Measurements from ENCODE around the gene GFRA4. TPM values are rescaled to one million over a fixed set of nuclear protein-coding genes. Genes with fewer than 3 reads are reported as not detected.

The GFRA4 gene
- total RNA-seq, 1 experiment from 2014 or later, result not detected

DNA sequence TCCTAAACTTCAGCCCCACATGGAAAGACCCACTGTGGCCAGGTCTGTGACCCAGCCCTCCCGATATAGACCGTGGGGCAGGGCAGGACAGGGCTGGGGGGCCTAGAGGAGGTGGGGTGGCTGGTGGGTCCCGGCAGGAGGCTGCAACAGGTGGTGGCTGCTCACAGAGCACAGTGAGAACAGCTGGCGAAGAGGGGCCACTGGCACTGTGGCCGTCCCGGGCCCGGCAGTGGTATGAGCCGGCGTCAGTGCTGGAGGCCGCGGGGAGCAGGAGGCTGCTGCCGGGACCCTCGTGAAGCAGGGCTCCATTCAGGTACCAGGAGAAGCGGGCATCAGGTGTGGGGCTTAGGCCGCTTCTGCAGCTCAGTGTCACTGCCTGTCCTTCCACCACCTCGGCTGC is 35.8 kb upstream of the GFRA4 start (continued):
- TF ChIP-seq, protein P1, sequence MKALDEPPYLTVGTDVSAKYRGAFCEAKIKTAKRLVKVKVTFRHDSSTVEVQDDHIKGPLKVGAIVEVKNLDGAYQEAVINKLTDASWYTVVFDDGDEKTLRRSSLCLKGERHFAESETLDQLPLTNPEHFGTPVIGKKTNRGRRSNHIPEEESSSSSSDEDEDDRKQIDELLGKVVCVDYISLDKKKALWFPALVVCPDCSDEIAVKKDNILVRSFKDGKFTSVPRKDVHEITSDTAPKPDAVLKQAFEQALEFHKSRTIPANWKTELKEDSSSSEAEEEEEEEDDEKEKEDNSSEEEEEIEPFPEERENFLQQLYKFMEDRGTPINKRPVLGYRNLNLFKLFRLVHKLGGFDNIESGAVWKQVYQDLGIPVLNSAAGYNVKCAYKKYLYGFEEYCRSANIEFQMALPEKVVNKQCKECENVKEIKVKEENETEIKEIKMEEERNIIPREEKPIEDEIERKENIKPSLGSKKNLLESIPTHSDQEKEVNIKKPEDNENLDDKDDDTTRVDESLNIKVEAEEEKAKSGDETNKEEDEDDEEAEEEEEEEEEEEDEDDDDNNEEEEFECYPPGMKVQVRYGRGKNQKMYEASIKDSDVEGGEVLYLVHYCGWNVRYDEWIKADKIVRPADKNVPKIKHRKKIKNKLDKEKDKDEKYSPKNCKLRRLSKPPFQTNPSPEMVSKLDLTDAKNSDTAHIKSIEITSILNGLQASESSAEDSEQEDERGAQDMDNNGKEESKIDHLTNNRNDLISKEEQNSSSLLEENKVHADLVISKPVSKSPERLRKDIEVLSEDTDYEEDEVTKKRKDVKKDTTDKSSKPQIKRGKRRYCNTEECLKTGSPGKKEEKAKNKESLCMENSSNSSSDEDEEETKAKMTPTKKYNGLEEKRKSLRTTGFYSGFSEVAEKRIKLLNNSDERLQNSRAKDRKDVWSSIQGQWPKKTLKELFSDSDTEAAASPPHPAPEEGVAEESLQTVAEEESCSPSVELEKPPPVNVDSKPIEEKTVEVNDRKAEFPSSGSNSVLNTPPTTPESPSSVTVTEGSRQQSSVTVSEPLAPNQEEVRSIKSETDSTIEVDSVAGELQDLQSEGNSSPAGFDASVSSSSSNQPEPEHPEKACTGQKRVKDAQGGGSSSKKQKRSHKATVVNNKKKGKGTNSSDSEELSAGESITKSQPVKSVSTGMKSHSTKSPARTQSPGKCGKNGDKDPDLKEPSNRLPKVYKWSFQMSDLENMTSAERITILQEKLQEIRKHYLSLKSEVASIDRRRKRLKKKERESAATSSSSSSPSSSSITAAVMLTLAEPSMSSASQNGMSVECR (CRISPR knock-in tag; IDR thresholded peaks at IDR 0.05; ENCODE audit: borderline replicate concordance), result no peak
- TF ChIP-seq CDX4 (CRISPR knock-in tag; IDR thresholded peaks at IDR 0.05; ENCODE audit: borderline replicate concordance), result no peak
- TF ChIP-seq RORB (CRISPR knock-in tag; IDR thresholded peaks at IDR 0.05), result no peak
- no peak for TF ChIP-seq GRHL2 (CRISPR knock-in tag; IDR thresholded peaks at IDR 0.05; ENCODE audit: insufficient replicate concordance, severe bottlenecking)

GRCh38 chr20:3698591-3699001 is 35.4 kb upstream of the GFRA4 start:
- DNase-seq (ENCODE audit: low spot score) (no peak), ATAC-seq (no peak)
- ChIA-PET POLR2A (no interaction called here), CTCF (interaction anchor here (5.5 to 8.0 kb wide), 3 partner anchors 12 to 52 kb away, joined by 46 to 70 read pairs (median 47); no protein-coding TSS in a partner anchor)
- Mint-ChIP-seq H3K4me3 (no peak overlapping the region), H3K4me1 (no peaks in the 10 kb centered on the region), H3K36me3 (no peaks in the 10 kb centered on the region), H3K9me3 (no peaks in the 10 kb centered on the region), H3K27ac (no peak overlapping the region), H3K27me3 (ENCODE audit: low read depth) (no peaks in the 10 kb centered on the region)
- no peak for TF ChIP-seq GRHL2 (CRISPR knock-in tag; IDR thresholded peaks at IDR 0.05; ENCODE audit: insufficient replicate concordance, severe bottlenecking)
- TF ChIP-seq MXD4 (CRISPR knock-in tag; IDR thresholded peaks at IDR 0.05; ENCODE audit: borderline replicate concordance), result no peak
- no peak for TF ChIP-seq MLX (CRISPR knock-in tag; IDR thresholded peaks at IDR 0.05)
- TF ChIP-seq SOX15 (CRISPR knock-in tag; IDR thresholded peaks at IDR 0.05), result no peak
- no peak for TF ChIP-seq NFYB (CRISPR knock-in tag; conservative IDR thresholded peaks at IDR 0.05; ENCODE audit: low read depth)
- TF ChIP-seq ATF3 (CRISPR knock-in tag; conservative IDR thresholded peaks at IDR 0.05), result no peak
- TF ChIP-seq AFF4 (CRISPR knock-in tag; IDR thresholded peaks at IDR 0.05; ENCODE audit: borderline replicate concordance), result no peak
- TF ChIP-seq FOXP1 (CRISPR knock-in tag; IDR thresholded peaks at IDR 0.05; ENCODE audit: borderline replicate concordance), result no peak
- TF ChIP-seq, protein P2, sequence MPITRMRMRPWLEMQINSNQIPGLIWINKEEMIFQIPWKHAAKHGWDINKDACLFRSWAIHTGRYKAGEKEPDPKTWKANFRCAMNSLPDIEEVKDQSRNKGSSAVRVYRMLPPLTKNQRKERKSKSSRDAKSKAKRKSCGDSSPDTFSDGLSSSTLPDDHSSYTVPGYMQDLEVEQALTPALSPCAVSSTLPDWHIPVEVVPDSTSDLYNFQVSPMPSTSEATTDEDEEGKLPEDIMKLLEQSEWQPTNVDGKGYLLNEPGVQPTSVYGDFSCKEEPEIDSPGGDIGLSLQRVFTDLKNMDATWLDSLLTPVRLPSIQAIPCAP (CRISPR knock-in tag; IDR thresholded peaks at IDR 0.05), result no peak
- TF ChIP-seq USF1 (CRISPR knock-in tag; IDR thresholded peaks at IDR 0.05), result no peak
- no peak for TF ChIP-seq CDX4 (CRISPR knock-in tag; IDR thresholded peaks at IDR 0.05; ENCODE audit: borderline replicate concordance)
- no peak for TF ChIP-seq CREM (CRISPR knock-in tag; IDR thresholded peaks at IDR 0.05)
- TF ChIP-seq, protein P3, sequence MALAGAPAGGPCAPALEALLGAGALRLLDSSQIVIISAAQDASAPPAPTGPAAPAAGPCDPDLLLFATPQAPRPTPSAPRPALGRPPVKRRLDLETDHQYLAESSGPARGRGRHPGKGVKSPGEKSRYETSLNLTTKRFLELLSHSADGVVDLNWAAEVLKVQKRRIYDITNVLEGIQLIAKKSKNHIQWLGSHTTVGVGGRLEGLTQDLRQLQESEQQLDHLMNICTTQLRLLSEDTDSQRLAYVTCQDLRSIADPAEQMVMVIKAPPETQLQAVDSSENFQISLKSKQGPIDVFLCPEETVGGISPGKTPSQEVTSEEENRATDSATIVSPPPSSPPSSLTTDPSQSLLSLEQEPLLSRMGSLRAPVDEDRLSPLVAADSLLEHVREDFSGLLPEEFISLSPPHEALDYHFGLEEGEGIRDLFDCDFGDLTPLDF (CRISPR knock-in tag; IDR thresholded peaks at IDR 0.05), result no peak

All from WTC11 (cell line).